NCI-H2107 treated with DMSO at 0.1 percent for 48 hours (cell line): ENCODE data around the gene C1QTNF6.

Experiments
- DNase-seq: peaks from one replicate; lab custom pipeline; 2025; ENCODE audit not compliant: unreplicated experiment; lab: John Stamatoyannopoulos, UW

The C1QTNF6 gene

GRCh38 chr22:37193629-37194191 is 5.7 kb upstream of the C1QTNF6 start:
- DNase-seq, result no peak

- no peak for DNase-seq
These were observed 4.7 kb upstream of the C1QTNF6 start for GRCh38 chr22:37192741-37193140.

- no peak for DNase-seq
These were observed 4.2 kb upstream of the C1QTNF6 start for GRCh38 chr22:37192204-37192603.

- no peak for DNase-seq
These were observed 2.3 kb upstream of the C1QTNF6 start for GRCh38 chr22:37190262-37190780.

GRCh38 chr22:37188901-37189466 is 937 bp upstream of the C1QTNF6 start:
- DNase-seq, result no peak

GRCh38 chr22:37187552-37187890 is 526 bp downstream of the C1QTNF6 start:
- DNase-seq, result no peak

GRCh38 chr22:37186997-37187522 is 987 bp downstream of the C1QTNF6 start:
- DNase-seq, result no peak

GRCh38 chr22:37186228-37186996 is 1.6 kb downstream of the C1QTNF6 start:
- DNase-seq, result no peak

GRCh38 chr22:37185646-37186227 is 2.3 kb downstream of the C1QTNF6 start:
- no peak for DNase-seq

GRCh38 chr22:37184816-37185541 is 3.1 kb downstream of the C1QTNF6 start:
- DNase-seq, result no peak

- no peak for DNase-seq
These were observed 3.7 kb downstream of the C1QTNF6 start for GRCh38 chr22:37184380-37184755.

GRCh38 chr22:37183432-37184379 is 4.3 kb downstream of the C1QTNF6 start:
- DNase-seq, result no peak

- DNase-seq, result no peak
These were observed 5.2 kb downstream of the C1QTNF6 start for GRCh38 chr22:37182949-37183245.

GRCh38 chr22:37182101-37182948 is 5.7 kb downstream of the C1QTNF6 start:
- no peak for DNase-seq

GRCh38 chr22:37181681-37182080 is 6.4 kb downstream of the C1QTNF6 start:
- no peak for DNase-seq

- DNase-seq, result no peak
These were observed 7.4 kb downstream of the C1QTNF6 start for GRCh38 chr22:37180531-37181231.

GRCh38 chr22:37179622-37180420 is 8.2 kb downstream of the C1QTNF6 start:
- DNase-seq, result no peak

GRCh38 chr22:37179126-37179470 is 8.9 kb downstream of the C1QTNF6 start:
- no peak for DNase-seq
